DND-41 (cell line): ENCODE results near the gene LRRC57.

Experiments
- CTCF ChIP-seq: IDR thresholded peaks from 2 replicates; pipeline ENCODE4 v1.5.1; 2012; ENCODE audit warnings: borderline replicate concordance, low read length, moderate library complexity, mild to moderate bottlenecking; ENCODE audit not compliant: poor library complexity, severe bottlenecking; ENCODE audit errors: extremely low read depth
- EZH2 ChIP-seq: IDR thresholded peaks from 3 replicates; pipeline ENCODE4 v1.6.1; 2012; ENCODE audit warnings: borderline replicate concordance, low read depth, mild to moderate bottlenecking, moderate library complexity, low read length, inconsistent platforms; ENCODE audit not compliant: severe bottlenecking

- TF ChIP-seq CTCF: no peak
- no peak for TF ChIP-seq EZH2
These were observed at the start of gene LRRC57, which contains the start of gene HAUS2 for GRCh38 chr15:42548249-42549031.
